ENCODE data around the gene SCYGR4. TPM values are rescaled to one million over a fixed set of nuclear protein-coding genes. Genes with fewer than 3 reads are reported as not detected.
"Not testable (repeated sequence)": the region's sequence is repeated elsewhere in the genome, so short reads cannot be mapped to it uniquely, and the experiment has no call there.

Gene SCYGR4, protein sequence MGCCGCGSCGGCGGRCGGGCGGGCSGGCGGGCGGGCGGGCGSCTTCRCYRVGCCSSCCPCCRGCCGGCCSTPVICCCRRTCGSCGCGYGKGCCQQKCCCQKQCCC
- total RNA-seq: not detected

DNA sequence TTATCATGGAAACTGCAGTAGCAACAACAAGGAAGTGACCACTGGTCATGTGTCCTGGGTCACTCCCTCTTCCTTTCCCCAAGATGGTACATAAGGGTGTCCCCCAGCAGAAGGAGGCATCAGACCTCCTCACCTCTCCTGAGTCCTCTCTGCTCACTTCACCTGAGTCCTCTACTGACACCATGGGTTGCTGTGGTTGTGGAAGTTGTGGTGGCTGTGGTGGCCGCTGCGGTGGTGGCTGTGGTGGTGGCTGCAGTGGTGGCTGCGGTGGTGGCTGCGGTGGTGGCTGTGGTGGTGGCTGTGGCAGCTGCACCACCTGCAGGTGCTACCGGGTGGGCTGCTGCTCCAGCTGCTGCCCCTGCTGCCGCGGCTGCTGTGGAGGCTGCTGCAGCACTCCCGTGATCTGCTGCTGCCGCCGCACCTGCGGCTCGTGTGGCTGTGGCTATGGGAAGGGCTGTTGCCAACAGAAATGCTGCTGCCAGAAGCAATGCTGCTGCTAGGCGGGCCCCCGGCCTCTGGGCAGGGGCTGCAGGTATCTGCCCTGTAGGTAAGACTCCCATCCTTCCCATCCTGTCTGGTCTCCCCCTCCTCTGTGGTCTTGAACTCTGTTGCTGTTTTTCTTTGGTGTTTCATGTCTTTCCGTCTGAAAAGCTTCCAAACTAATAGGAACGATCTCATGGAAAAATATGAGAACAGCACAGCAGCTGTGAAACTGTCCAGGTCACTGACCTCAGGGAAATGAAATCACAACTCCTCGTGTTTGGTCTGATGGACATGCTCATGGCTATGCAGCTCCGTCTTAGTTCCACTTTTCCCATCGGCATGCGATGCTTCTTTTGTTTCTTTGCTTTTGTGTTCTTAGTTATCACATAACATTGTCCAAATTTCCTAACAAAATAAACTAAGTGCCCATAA, at the start of gene SCYGR4:
Gene SCYGR4 (plus strand): TSS at position 183 of the 915 bp plus-strand sequence. CDS start 0 bp downstream, at position 183.
- DNase-seq (ENCODE audit: low spot score): no peak

DNA sequence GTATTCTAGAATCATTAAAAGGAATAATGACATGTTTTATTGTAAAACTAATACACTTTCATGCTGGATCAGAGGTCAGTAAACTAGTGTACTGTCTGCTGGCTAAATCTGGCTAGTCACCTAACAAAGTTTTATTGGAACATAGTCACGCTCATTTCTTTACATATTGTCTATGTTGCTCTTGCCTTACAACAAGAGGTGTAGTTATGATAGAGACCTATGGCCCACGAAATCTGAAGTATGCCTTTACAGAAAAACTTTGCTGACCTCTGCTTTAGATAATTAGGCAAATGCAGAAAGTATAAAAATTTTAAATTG, 48.5 kb upstream of the SCYGR4 start:
- DNase-seq (ENCODE audit: low spot score): no peak
- no peak for ATAC-seq

More for the DNA sequence above, at the start of gene SCYGR4:
- ATAC-seq: peak; percentile 47

DNA sequence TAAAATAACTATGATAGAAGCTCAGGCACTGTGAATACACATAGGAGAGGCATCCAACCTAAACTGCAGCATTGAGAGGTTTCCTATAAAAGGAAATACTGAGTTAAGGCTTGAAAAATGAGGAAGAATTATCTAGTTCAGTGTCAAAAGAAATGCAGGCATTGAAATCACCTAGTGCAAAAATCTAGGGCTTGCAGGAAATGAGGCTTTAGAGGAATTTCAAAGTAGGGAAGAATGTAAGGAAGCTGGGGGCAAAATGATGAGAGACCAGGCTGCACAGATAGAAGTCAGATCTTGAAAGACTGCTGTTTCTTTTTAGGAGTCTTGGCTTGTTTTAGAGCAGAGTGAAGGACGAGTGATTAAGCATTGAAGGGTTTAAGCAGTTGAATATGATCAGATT, 46.7 kb upstream of the SCYGR4 start:
- no peak for ATAC-seq

DNA sequence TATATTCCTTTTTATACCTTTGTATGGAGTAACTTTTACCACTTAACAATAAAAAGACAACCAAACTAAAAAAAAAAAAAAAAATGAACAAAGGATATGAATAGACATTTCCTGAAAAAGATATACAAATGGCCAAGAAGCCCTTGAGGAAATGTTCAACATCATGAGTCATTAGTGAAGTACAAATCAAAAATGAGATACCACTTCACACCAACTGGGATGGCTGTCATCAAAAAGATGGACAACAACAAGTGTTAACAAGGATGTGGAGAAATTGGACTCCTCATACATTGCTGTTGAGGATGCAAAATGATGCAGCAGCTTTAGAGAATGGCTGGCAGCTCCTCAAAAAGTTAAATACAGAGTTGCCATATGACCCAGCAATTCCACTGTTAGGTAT, 41.2 kb upstream of the SCYGR4 start:
- no peak for ATAC-seq
- no peak for DNase-seq (ENCODE audit: low spot score)

More for the DNA sequence above, 46.7 kb upstream of the SCYGR4 start:
- no peak for DNase-seq (ENCODE audit: low spot score)

DNA sequence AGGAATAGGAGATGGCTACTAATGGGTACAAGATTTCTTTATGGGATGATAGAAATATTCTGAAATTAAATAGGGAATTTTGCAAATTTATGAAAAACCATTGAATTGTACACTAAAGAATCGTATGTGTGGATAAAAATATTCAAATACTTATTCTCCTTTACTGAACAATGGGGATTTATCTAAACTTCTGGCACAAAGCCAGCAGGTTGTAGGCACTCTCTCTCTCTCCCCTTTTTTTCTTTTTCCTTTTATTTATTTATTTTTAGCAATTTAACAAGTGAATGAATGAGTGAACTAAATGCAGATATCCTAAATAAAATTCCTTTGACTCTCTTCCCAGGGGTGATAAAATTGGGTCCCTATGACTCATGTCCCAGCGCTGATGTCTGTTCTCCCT, 40.5 kb upstream of the SCYGR4 start:
- ATAC-seq (no peak), DNase-seq (ENCODE audit: low spot score) (no peak)

DNA sequence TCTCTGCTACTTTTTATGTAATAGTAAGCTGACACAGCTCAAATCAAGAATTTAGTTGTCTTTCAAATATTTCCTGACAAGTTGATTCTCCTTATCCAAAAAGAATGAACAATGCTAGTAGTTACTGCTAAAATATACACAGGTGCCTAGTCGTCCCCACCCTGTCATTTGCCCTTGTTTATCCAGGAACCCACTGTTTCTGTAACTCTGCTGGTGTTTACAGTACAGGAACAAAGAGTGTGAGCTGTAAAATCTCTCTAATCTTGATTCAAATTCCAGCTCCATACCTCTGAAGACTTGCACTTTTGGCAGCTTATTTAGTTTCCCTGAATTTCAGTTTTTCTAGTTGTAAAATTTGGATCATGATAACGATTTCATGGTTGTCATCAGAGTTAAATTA, 39.7 kb upstream of the SCYGR4 start:
- ATAC-seq: no peak

DNA sequence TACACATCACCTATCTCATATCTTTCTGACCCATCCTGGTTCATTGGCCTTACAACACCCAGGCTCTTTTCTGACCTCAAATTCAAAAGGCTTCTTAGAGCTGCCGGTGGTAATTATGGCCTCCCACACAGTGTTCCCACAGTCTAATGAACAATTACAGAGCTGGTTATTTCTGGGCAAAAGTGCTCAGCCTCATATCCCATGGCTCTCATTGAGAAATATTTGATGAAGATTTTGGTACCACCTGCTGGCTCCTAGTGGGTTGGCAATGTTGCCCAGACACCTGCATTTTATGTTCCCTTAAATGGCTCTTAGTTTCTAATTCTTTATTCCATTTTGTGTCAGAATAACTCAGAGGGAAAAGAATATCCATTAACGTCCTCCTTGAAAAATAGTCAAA, 38.7 kb upstream of the SCYGR4 start:
- peak; percentile 38 for ATAC-seq

More for the DNA sequence above, 39.7 kb upstream of the SCYGR4 start:
- no peak for DNase-seq (ENCODE audit: low spot score)

DNA sequence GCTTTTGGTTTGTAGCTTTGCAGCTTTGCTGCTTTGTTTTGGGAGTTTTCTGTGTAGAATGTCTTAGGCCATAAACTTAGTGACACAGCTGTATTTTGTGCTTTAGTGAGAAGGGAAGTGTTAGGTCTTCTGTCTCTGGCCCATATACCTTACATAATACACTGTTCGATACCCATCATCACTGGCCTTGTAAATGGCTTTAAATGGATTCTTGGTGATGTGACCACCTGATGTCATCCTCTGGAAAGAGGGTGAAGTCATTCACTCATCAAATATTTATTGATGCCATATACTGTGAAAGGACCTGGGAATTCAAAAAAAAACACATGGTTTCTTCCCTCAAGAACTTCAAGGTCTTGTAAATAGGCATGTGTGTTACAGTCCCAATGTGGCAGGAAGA, 37.5 kb upstream of the SCYGR4 start:
- DNase-seq (ENCODE audit: low spot score) (no peak), ATAC-seq (no peak)

More for the DNA sequence above, 38.7 kb upstream of the SCYGR4 start:
- DNase-seq (ENCODE audit: low spot score): no peak

DNA sequence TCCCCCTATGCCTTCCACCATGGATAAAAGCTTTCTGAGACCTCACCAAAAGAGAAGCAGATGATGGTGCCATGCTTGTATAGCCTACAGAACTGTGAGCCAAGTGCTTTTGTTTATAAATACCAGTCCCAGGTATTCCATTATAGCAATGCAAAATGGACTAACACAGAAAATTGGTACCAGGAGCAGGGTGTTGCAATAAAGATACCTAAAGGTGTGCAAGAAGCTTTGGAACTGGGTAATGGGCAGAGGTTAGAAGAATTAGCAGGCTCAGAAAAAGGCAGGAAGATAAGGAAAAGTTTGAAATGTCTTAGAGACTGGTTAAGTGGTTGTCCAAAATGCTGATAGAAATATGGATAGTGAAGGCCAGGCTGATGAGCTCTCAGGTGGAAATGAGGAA, 34.9 kb upstream of the SCYGR4 start:
- DNase-seq (ENCODE audit: low spot score) (no peak), ATAC-seq (no peak)

DNA sequence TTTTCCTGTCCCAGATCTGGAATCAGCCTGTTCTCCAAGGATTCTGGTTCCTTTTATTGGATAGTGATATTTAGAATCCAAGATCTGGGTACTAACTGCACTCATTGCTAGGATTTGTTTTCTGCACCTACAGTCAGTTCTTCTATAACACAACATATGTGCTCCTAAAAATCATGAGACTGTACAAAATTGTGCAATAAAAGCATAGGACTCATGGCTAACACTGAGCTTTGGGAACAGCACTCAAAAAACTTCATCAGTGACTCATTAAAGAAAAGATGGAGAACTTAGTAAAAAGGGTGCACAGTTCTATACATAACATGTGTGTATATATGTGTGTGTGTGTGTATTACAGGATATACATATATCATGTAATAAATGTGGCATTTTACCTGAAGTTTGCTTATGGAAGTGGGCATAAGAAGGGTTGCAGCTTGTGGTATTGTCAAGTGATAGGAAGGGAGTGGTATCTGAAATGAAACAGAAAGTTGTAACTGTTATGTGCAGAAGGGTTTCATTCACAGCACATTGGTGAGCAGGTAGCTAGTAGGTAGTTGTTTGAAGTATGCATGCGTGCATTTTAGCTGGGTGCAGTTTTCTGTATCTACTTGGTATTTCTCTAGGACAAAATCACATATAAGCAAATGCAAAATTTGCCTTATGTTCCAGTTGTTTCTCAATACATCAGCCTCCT, 24.5 kb upstream of the SCYGR4 start:
- DNase-seq (ENCODE audit: low spot score) (no peak), ATAC-seq (no peak)

DNA sequence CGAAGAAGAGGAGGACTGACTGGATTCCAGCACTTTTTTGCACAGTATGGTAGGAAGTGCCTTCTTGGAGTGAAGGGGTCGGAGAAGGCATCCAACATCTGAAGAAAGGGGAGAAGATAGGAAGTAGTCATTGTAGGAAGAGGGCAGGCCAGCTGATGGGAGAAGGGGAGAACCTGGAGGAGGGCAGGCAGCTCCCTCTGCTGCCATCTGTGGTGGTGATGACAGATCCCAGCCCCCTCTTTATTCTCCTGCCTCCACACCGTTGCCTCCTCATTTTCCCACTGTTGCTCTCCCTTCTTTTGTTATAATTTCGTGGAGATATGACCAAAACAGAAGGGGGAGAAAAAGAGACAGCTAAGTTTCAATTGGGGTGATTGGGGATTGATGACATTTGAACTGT, 21.5 kb upstream of the SCYGR4 start:
- ATAC-seq: no peak
- no peak for DNase-seq (ENCODE audit: low spot score)

DNA sequence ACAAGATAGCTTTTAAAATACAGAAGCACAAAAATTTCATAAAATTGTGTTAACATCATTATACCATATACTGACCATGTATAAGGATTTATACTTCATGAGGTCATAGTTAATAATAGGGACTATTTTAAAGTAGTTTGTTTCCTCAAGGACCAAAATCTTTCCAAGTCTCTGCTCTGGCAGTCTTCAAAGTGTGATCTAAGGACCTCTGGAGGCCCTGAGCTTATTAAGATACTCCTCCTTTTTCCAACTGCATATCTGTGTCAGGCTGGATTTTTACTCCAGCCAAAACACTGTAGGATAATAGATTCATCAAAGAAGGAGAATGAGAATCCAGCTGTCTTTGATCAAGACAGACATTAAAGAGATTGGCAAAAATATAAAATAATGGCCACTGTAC, 20.3 kb upstream of the SCYGR4 start:
- ATAC-seq: no peak
- DNase-seq (ENCODE audit: low spot score): no peak

DNA sequence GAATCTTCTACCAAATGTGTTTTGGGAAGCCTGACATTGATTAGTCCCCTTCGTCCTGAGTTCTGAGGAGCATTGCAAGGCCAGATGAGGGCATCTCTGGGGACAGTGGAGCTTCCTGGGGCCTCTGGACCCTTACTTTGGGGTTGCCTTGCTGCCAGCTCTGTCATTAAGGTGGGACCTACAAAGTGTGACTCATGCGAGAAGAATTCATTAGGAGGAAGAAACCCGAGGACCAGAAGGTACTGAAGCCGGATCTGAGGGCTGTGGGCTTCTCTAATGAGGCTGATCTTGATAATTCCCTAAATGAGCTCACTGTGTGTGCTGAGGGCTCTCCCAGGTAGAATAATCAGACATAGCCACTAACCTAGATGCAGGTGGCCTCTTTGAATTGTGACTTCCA, 19.3 kb upstream of the SCYGR4 start:
- DNase-seq (ENCODE audit: low spot score) (no peak), ATAC-seq (no peak)

DNA sequence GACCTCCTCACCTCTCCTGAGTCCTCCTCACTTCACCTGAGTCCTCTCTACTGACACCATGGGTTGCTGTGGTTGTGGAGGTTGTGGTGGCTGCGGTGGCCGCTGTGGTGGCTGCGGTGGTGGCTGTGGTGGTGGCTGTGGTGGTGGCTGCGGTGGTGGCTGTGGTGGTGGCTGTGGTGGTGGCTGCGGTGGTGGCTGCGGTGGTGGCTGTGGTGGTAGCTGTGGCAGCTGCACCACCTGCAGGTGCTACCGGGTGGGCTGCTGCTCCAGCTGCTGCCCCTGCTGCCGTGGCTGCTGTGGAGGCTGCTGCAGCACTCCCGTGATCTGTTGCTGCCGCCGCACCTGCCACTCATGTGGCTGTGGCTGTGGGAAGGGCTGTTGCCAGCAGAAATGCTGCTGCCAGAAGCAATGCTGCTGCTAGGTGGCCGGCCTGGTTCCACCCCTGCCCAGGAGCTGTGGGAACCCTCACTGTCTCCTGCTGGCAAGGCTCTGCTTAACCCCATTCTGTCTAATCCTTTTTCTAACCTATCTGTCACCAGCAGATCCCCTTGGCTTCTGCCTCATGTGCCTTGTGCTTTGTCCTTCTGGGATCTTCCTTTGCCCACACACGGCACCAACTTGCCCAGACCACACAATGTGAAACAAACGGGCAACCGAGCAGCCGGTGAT, 18.3 kb upstream of the SCYGR4 start, which contains the start of gene SCYGR2:
Gene SCYGR2 (plus strand): TSS at position 59 of the 669 bp plus-strand sequence. CDS start 0 bp downstream, at position 59.
- DNase-seq (ENCODE audit: low spot score); ATAC-seq: not testable (repeated sequence)

DNA sequence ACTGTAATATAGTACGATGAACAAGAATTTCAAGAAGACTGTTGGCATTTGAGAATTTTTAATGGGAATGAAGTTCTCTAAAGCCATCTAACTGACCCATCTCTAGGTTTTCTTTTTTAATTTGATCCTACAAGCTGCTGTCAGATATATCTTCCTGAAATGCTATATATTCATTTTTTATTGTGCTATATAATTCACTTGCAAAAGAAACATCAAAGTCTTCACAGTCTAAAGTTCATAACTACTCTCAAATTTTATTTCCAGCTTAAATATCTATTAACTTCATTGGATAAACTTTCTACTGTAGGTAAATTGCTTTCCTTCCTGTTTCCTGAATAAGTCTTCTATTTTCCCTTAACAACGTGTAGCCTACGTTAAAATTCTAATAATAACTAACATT, 14.9 kb upstream of the SCYGR4 start:
- DNase-seq (ENCODE audit: low spot score) (no peak), ATAC-seq (no peak)

DNA sequence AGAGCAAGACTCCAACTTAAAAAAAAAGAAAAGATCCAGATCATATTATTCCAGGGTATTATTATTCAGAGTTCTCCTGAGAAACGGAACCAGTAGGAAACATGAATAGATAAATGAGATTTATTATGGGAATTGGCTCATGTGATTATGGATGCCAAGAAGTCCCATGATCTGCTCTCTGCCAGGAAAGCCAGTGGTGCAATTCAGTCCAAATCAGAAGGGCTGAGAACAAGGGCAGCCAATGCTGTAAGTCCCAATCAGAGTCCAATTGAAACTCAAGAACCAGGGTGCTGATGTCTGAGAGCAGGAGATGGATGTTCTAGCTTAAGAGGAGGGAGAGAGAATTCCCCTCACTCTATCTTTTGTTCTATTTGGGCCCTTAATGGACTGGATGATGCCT, 10.8 kb upstream of the SCYGR4 start:
- DNase-seq (ENCODE audit: low spot score): peak; percentile 51
- ATAC-seq: peak; percentile 86

DNA sequence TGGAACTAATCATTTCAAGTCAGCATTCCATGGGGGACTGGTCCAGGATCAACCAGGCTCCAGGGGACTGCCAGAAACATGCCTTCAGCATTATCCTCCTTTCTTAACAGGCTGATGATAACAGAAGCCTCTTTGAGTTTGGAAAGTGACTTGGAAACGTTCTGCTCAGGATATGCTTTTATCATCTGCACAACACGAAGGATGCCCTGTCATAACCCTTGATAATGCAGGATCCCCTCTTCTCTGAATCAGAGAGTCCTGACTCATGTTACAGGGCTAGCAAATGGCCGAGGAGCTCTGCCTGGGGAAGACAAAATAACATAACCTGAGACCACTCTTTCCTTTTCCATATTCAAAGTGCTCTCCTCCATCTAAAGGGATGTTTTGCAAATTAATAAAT, 9.4 kb upstream of the SCYGR4 start:
- ATAC-seq (peak; percentile 21), DNase-seq (ENCODE audit: low spot score) (no peak)

DNA sequence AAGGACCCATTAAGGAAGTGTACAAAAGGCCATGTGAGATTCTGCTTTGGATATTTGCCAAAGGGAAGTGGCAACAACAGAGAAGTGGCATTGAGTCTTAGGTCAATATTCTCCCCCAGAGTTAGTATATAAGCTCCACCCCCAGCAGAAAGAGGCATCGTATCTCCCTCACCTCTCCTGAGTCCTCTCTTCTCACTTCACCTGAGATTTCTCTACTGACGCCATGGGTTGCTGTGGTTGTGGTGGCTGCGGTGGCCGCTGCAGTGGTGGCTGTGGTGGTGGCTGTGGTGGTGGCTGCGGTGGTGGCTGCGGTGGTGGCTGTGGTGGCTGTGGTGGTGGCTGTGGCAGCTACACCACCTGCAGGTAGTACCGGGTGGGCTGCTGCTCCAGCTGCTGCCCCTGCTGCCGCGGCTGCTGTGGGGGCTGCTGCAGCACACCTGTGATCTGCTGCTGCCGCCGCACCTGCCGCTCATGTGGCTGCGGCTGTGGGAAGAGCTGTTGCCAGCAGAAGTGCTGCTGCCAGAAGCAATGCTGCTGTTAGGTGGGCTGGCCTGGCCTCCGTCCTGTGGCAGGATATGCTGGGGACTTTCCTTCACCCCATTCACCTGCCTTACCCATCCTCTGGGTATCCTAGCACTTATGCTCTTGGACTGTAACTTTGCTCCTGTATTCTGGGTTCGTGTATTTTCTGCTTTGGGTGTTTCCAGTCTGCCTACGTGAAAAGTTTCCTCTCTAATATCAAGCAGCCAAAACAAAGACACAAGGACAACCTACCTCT, 8.5 kb upstream of the SCYGR4 start:
- peak; percentile 25 for ATAC-seq
- no peak for DNase-seq (ENCODE audit: low spot score)

DNA sequence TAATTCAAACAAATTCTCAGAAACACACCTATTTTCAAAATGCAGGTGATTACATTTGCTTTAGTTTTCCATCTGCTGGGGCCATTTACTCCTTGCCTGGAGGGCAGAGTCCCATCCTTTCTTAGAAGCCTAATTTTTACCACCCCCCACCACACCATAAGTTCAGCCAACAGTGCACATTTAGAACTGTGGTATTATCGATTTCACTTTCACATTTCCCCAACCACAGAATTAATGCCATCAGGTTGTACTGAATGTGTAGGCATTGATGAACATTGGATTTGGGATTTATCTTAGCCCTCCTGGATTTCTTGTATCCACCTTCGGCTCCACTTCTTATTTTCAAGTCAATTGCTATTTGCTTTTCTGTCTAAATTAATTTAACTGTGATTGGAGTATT, 7.2 kb upstream of the SCYGR4 start:
- no peak for DNase-seq (ENCODE audit: low spot score)

DNA sequence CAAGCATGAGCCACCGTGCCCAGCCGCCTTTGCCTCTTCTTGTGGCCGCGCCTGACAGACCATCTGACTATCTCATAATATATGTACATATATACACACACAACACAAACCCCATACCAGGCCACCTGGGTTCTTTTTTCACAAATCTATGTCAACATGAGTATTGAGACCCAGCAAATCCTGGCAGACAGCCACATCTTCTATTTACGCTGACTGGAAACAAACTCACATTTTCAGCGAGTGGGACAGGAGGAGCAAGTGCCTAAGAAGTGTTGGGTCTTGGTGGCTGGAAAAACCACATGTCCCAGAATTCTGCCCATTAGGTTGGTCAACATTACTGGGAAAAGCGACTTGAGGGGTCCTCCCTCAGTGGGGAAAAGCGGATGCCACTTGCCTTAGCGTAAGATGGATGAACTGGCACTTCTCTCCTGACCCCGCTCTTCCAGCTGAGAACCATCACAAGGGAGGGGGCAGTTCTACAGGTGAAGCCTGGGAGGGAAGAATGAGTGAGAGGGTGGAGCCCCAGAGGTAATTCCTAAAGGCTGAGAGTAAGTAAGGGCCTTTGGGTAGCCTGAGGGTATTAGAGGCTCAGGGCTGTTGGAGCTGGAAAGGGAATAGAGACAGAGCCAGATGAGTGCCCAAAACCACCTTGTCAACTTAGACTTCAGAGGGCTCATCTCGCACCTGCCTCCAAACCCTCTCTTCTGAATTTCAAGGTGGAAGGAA, 4.6 kb upstream of the SCYGR4 start:
- ATAC-seq (no peak), DNase-seq (ENCODE audit: low spot score) (no peak)

More for the DNA sequence above, 7.2 kb upstream of the SCYGR4 start:
- peak; percentile 40 for ATAC-seq

Measured in left lobe of liver (tissue), 2 donors.